Measurements from ENCODE around the gene MGAT4A. TPM values are rescaled to one million over a fixed set of nuclear protein-coding genes. Genes with fewer than 3 reads are reported as not detected.

MGAT4A gene
- total and polyA plus RNA-seq, 9 of the 15 experiments (the other 6 are each of a cell fraction or from before 2014, with no cell fraction given): 0.03 to 0.53 (median 0.18) TPM; not detected in 2

DNA sequence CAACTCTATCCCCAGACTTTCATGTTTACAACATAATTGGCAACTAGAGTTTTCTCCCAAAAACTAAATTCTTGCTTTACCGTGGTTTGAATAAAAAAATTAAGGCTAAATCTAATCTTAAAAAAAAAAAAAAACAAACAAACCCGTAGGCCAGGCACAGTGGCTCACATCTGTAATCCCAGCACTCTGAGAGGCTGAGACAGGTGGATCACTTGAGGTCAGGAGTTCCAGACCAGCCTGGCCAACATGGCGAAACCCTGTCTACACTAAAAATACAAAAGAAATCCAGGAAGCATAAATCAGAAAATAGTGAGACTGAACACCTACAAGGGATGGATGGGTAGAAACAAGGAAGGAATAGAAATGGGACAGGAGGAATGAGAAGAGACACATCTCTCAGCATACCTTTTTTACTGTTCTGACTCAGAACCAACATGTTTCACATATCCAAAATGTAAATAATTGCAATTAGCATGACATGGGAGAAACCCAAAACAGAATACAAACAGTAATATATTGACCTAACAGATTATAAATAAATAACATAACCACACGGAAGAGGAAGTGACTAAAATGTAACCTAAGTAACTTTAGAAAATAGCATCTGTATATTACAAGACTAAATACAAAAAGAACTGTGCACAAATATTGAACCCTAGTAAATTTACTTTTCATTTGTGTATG, 17.5 kb downstream of the MGAT4A start (continued):
- TF ChIP-seq, protein P1, sequence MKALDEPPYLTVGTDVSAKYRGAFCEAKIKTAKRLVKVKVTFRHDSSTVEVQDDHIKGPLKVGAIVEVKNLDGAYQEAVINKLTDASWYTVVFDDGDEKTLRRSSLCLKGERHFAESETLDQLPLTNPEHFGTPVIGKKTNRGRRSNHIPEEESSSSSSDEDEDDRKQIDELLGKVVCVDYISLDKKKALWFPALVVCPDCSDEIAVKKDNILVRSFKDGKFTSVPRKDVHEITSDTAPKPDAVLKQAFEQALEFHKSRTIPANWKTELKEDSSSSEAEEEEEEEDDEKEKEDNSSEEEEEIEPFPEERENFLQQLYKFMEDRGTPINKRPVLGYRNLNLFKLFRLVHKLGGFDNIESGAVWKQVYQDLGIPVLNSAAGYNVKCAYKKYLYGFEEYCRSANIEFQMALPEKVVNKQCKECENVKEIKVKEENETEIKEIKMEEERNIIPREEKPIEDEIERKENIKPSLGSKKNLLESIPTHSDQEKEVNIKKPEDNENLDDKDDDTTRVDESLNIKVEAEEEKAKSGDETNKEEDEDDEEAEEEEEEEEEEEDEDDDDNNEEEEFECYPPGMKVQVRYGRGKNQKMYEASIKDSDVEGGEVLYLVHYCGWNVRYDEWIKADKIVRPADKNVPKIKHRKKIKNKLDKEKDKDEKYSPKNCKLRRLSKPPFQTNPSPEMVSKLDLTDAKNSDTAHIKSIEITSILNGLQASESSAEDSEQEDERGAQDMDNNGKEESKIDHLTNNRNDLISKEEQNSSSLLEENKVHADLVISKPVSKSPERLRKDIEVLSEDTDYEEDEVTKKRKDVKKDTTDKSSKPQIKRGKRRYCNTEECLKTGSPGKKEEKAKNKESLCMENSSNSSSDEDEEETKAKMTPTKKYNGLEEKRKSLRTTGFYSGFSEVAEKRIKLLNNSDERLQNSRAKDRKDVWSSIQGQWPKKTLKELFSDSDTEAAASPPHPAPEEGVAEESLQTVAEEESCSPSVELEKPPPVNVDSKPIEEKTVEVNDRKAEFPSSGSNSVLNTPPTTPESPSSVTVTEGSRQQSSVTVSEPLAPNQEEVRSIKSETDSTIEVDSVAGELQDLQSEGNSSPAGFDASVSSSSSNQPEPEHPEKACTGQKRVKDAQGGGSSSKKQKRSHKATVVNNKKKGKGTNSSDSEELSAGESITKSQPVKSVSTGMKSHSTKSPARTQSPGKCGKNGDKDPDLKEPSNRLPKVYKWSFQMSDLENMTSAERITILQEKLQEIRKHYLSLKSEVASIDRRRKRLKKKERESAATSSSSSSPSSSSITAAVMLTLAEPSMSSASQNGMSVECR (CRISPR knock-in tag; IDR thresholded peaks at IDR 0.05): no peak
- TF ChIP-seq HMG20A (CRISPR knock-in tag; conservative IDR thresholded peaks at IDR 0.05): no peak
- TF ChIP-seq, protein P2, sequence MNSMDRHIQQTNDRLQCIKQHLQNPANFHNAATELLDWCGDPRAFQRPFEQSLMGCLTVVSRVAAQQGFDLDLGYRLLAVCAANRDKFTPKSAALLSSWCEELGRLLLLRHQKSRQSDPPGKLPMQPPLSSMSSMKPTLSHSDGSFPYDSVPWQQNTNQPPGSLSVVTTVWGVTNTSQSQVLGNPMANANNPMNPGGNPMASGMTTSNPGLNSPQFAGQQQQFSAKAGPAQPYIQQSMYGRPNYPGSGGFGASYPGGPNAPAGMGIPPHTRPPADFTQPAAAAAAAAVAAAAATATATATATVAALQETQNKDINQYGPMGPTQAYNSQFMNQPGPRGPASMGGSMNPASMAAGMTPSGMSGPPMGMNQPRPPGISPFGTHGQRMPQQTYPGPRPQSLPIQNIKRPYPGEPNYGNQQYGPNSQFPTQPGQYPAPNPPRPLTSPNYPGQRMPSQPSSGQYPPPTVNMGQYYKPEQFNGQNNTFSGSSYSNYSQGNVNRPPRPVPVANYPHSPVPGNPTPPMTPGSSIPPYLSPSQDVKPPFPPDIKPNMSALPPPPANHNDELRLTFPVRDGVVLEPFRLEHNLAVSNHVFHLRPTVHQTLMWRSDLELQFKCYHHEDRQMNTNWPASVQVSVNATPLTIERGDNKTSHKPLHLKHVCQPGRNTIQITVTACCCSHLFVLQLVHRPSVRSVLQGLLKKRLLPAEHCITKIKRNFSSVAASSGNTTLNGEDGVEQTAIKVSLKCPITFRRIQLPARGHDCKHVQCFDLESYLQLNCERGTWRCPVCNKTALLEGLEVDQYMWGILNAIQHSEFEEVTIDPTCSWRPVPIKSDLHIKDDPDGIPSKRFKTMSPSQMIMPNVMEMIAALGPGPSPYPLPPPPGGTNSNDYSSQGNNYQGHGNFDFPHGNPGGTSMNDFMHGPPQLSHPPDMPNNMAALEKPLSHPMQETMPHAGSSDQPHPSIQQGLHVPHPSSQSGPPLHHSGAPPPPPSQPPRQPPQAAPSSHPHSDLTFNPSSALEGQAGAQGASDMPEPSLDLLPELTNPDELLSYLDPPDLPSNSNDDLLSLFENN (IDR thresholded peaks at IDR 0.05; ENCODE audit: low read depth in 2 of 2, low read length in 2 of 2): no peak
- no peak for TF ChIP-seq CHCHD3 (CRISPR knock-in tag; IDR thresholded peaks at IDR 0.05)

All from K562 (cell line).